NCI-H82 treated with DMSO at 0.1 percent for 48 hours (cell line): ENCODE results near the gene NEUROG1.
A peak's percentile ranks its signal among the peaks of the same experiment; 100 is the strongest.

Experiments used
- DNase-seq: peaks from one replicate; lab custom pipeline; 2025; ENCODE audit not compliant: unreplicated experiment; lab: John Stamatoyannopoulos, UW

The NEUROG1 gene

DNA sequence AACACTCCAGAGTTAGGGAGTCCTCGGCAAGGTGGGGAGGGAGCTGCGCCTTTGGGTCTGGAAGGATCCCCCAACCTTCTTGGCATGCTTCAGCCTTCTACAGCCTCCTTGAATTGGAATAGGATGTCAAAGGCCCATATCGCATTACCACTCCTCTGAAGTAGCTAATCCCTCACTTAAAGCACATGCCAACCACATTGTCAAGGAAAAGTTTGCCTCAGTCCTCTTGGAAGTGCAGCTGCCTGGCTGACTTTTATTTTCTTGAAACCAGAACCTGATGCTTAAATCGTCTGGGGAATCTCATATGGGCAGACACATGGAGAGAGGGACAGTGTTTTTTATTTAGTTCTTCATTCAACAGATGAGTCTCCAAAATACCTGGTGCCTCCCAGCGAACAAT is 28.6 kb upstream of the NEUROG1 start:
- no peak for DNase-seq

DNA sequence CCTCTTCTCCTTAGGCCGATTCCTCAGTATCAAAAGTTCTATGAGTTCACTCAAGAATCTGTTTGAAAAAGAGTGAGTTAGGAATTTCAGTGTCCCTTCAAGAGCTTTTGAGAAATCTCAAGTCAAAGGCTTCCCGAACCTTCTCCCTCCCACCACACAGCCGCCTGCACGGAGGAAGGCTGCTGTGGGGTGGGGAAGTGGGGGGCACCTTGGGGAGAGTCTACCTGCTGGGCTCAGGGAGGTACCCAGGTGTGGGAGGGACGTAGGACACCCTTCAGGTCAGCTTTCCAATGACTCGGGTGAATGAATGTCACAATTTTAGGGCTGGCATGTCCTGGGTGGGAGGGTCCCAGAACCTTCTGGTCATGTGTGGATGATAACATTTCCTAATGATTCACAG is 25.5 kb upstream of the NEUROG1 start:
- DNase-seq: no peak

DNA sequence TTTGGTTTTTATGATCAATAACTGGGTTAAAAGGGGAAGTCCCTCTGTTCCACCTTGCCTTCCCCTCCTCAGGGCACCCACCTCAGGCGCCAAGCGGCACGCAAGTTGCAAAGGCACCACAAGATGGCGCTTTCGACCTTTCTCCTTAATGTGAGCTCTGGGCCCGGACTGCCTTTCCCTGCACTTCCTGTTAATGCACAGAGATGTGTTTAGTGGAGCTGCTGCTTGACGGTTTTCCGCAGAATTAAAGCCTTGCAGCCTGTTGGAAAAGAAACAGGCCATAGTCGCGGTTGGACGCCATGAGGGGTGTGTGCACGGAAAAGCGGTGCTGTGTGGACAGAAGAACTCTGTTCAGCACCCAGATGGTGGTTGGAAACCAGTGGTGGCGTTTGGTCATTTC is 25.1 kb upstream of the NEUROG1 start:
- peak; percentile 38 for DNase-seq

DNA sequence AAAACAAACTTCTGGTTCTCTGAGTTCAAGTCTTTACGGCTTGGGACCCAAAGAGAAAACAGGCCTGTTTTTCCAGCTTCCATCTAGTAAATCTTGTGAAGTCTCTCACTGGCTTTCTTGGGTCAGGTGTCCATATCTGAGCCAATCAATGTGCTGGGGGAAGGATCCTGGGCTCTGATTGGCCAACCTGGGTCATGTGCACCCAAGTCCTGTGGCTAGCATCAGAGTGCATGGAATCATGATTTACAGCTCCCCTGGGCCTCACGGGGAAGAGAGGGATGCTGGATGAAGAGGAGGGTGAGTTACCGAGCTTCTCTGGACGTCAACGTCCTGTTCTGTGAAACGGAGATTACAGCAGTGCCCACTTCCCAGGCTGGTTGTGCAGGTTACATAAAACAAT is 23.6 kb upstream of the NEUROG1 start:
- no peak for DNase-seq

DNA sequence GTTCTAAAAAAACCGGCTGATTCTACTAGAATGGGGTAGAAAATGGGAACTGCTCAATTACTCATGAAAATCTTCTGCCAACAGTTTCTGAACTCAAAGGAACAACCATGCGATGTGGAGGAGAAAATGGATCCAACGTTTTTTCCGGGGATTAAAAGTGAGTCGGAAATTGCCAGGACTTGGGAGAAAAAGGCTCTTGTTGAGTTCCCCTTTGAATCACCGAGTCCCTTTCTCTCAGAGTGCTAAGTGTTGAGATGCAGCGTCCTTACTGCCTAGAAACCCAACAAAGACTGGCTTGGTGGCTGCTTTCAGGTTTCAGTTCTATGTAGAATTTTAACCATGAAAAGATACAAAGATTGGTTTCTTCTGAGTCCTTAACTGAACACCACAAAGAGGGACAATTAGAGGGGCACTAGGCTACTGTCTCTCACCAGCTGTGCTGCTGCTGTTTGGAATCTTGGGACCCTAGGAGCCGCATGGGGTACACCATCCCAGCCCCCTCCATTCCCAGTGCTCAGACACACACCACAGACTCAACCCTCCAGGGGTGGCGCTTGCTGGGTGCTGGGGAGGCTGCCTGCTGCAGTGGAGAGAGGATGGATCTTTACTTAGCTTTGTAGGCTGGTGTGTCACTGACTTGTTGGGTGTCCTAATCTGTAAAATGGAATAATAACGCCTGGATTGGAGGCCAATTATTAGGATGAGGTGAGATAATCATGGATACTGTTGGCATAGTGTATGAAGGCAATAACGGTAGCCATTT is 21.5 kb upstream of the NEUROG1 start:
- no peak for DNase-seq

DNA sequence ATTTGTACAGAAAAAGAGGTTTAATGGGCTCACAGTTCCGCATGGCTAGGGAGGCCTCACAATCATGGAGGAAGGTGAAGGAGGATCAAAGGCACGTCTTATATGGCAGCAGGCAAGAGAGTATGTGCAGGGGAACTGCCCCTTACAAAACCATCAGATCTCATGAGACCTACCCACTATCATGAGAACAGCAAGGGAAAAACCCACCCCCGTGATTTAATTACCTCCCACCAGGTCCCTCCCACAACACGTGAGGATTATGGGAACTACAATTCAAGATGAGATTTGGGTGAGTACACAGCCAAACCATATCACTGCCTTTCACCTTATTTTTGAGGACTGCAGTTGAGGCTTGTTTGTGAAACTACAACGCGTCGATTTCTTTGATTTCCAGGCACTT is 20.9 kb upstream of the NEUROG1 start:
- DNase-seq: no peak

DNA sequence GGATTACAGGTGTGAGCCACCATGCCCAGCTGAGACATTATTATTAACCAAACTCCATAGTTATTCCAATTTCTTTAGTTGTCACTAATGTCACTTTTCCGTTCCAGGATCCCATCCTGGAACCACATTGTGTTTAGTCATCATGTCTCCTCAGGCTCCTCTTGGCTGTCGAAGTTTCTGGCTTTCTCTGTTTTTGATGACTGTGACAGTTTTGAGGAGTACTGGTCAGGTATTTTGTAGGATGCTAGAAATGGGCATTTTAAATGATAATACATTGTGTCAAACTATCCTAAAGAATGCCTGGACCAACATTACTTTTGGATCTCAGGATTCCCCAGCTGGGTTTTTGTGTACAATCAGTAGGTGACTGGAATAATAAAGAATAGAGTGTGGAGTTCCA is 19.8 kb upstream of the NEUROG1 start:
- DNase-seq: no peak

DNA sequence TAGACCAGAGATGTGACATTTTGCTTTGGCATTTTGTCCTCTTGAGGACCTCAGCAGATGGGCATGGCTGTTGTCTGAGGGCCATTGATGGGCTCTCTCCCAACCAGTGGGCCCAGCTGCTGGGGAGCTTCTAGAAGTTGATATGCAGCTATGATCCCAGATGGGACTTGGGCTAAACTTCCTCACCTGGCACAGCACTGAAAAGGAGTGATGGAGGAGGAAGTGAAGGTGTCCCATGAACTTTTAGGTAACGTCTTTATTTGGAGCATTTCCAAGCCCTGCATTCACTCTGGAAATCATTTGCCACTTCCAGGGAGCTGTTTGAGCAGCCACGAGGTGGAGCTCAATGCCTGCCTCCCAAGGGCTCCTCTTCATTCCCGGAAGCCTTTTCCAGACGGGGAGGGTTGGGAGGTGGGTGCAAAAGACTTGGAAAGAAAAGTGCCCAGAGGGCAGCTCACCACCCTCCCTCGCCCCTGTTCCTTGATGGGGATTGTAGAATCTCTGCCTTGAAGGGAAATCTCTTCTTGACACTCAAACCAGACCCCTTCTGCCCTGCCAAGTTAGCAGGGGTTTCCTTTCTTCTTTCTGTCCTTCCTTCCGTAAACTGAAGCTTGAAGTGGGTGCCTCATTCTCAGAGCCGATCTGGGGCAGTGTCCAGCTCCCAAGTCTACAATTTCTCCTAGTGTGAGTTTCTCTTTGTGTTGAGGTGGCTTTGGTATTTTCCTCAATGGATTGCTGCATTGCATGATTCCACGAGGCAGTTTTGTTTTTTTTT is 18.1 kb upstream of the NEUROG1 start:
- no peak for DNase-seq

DNA sequence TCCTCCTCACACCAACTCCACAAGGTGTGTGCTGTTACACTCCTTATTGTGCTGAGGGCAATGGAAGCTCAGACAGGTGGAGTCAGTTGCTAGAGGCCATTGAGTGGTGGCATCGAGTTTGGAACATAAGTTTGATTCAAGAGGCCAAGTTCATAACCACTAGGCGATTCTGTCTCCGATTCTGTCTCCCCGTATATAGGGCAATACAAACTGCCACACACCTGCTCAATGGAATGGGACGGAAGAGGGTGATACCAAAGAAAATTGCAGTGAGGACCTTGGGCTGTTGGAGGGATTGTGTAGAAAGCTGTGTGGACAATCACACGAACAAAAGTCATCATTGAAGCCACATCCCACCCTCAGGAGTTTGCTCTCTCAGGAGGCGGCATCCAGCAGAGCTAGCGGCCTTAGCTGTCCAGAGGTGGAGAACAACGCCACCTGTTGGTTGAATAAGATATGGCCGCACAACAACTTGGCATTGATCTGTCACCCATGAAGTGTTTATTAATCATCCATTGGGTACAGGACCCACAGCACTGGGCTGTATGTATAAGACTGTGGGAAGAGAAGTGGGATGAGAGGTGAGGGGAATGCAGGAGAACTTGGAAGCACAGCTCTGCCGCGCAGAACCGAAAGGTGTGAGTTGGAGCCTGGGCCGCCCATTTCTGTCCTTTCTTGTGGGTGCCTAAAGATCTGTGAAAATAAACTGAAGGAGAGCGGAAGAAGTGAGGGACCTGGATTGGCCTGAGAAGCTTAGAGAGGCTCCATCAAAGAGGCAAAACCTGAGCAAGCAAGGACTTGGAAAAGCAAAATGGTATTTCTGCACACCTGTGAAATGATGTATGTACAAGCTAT is 16.1 kb upstream of the NEUROG1 start:
- peak; percentile 31 for DNase-seq

DNA sequence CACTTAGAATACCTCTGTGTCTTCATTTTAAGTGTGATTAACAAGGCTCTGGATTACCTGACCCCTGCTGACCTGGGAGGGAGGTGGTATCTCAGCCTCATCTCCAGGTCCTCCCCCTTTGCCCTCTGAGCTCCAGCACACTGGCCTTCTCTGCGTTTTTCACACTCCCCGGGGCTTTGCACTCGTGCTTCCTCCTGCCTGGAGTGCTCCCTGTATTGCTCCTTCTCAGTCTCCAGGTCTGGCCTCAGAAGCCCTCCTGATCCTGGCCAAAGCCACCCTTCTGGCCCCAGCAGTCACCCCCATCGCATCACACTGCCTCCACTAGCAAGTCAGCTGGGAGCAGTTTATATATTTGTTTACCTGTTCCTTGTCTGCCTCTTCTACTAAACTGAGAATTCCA is 13.6 kb upstream of the NEUROG1 start:
- no peak for DNase-seq

DNA sequence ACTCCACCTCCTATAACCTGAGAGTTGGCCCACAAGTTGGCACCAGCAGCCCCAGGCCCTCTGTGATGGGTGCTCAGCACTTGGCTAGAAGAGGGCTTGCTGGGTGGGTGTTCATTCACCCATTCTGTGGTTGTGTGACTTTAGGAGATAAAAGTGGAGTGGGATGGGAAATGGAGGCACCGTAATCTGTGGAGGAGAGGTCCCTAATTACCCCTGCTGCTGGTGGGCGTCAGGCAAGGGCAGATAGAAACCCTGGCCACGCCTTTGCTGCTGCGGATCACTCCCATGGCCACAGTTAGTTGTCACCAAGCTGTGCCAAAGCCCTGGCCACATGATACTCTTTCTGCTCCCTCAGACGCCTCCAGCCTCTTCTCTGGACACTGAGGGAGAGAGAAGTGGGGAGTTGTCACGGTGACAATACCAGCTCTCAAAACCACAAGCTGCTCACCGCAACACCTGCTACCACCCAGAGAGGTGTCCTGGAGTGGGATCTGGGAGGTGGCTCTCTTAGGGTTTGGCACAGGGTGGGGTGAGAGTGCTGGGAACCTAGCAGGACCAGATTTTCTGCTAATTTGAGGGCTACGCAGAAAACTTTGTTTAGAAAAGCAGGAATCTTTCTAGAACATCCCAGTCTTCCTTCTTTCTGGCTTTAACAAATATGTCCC is 12.0 kb upstream of the NEUROG1 start:
- DNase-seq: no peak

DNA sequence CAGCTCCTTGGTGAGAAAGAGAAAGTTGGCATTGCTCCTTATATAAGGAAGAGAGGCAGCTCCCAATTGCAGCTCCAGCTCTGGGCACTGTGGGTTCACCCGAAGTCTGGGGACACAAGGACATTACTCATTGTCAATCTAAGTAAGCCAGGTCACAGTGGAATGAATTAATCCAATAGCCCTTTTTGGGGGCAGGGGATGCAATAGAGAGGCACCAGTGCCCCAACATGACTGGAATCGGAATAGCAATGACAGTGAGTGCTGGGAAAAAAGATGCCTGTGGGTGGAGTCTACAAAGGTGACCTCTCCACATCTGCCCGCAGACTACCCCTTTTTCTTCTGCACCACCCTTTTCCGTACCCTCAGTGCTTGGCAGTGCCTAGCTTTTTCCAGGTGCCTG is 11.1 kb upstream of the NEUROG1 start:
- DNase-seq: peak; percentile 58

DNA sequence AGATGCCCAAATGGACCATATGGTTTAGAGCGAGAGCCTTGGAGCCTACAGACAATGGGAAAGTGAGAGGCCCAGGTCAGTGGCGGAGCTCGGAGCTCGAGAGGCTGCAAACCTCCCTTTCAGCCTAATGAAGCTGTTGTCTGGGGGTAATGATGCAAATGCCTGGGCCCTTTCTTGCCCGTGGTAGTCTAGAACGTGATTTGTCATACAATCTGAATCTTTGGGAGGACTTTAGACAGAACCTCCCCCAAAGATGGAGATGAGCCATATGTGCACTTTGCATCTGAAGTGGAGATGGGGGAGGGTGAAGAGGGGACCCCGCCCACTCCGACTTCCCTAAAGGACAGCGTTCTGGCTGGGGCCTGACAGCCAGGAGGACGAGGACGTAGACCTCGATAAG is 10.3 kb upstream of the NEUROG1 start:
- DNase-seq: peak; percentile 73

DNA sequence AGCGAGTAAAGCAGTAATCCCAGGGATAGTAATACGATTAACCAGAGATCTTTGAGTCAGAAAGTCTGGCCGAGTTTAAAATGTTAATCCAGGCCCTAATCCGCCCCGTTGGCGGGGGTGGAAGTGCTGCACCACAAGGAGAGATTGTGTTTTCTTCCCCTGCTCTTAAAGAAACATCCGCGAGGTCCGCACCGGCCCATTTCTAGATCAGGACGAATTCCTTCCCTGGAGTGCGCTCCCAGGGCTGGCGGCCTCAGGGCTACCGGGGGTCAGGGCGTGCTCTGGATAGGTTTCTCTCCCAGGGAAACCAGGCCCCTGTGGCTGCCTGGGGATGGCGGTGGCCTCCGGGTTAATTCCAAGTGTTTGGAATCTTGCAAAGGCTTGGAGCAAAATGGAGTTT is 9.3 kb upstream of the NEUROG1 start:
- no peak for DNase-seq

DNA sequence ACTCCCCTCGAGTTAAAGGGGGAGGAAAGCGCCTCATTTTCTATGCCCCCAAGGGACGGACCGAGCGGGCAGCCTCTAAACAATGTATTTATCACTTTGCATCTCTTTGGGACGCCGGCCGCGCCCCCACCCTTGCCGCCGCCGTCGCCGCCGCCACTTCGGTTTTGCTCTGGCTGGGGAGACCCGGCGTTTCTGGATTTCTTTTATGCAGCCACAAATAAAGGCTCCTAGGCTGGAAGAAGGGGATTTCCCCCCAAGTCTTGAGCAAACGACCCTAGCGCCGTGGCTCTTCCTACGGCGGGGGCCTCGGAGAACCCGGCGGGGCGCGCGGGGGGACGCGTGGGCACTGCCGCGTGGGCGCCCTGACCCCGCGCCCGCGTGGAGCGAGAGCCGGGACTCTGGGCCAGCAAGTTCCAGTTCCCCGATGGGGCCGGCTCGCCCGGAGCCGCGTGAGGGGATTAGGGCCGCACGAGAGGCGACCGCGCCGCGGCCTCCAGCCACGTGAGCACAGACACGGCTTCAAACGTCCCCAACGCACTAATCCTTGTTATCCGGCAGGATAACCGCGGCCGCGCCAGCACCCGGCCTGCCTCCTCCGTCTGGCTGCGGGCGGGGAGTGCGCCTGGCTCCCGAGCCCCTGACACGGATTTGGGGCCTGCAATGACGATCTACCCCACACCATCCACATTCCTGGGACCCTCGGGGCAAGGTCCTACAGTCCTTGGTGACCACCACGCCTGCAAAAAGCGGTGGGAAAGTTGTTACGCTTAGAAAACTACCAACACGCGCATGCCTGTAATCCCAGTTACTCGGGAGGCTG is 7.9 kb upstream of the NEUROG1 start:
- peak; percentile 57 for DNase-seq

DNA sequence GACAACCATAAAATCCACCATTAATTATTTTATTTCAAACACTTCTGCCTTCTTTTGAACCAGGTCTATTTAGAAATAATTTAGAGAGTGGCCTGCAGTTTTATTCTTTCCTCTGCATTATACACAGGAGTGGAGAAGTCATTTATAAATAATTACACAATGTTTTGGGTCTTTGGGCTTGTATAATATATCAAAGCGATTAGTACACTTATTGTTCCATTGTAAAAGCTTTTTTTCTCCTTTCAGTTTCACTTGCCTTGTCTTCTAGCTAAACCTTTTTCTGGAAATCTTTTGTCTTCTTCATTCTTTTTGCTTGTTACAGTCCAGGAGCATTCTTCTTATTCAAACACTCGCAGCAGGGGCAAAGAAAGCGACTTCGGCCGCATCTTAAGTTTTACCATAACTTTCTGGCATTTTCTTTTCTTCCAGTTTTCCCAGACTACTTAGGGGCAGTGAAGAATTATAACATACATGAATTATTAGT is 7.3 kb upstream of the NEUROG1 start:
- no peak for DNase-seq

DNA sequence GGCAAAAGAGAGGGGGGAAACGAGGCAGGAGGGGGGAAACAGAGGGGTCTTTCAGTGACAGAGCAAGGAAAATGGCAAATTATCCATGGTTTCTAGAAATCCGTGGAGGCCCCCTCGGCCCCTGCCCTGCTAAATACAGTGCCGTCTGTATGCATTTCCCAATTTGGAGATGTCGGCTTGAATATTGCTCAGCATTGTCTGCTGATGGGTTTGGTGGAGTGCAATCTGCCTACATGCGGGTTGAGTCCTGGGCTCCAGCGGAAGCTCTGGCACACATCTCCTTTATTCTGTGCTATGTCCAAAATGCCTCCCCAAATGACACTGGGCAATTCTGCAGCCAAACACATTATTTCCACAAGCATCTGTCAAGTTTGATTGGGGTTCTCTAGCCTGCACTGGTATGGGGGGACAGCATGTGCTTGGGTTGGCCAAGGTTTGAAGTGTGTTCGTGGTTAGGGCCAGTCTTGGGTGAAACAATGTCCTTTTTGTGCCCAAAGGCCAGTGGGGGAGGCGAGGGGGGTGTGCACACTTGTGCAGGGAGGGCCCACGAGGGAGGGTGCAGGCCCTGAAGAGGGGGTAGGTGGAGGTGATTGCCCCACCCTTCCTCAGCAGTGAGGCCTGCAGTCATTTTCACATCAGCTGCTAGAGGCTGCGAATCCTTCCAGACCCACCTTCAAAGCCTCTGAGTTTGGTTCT is 6.2 kb upstream of the NEUROG1 start:
- DNase-seq: no peak

DNA sequence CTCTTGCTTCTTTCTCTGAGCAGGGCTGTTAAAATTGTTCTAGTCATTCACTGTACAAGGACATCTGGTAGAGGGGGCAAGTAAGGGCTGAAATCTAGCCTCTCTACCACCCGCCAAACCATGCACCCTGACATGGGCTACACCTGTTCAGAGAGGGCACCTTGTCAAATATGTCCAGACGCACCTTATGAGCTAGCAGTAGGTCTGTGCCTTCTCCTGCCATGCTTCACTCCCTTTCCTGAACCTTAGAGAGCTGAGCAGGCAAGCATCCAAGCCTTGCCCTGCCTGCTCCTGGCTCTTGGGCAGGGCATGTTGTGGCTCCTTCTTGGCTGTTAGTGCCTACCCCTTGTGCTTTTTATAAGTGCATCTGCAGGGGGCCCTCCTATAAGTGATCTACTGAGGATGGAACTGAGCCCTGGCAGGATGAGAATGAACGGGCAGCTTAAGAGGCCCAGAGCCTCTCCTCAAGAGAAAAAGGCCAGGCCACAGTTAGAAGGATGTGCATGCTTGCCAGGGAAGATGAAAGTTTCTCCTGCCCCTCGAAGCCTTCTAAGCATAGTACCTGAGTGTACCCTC is 3.8 kb upstream of the NEUROG1 start:
- no peak for DNase-seq

DNA sequence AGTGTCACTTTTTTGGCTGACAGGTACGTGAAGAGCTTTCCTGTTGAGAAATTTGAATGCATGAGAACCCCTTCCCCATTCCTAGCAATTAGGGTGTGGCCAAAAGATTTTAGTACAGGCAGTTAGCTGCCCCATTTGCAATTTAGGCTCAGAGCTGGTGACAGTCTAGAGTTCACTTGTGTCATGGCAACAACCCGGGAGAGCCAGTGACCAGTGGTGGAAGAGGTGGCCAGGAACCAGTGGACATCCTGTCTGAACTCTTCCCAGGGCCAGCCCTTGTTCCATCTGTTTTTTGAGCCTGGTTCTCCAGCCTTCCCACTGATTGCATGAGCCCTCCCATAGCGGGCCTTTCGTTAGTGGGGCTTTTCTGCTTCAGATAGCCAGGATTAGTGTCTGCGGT is 2.5 kb upstream of the NEUROG1 start:
- no peak for DNase-seq
